H9 (cell line): ENCODE data around the gene ATF1. TPM values are rescaled to one million over a fixed set of nuclear protein-coding genes. Genes with fewer than 3 reads are reported as not detected.

Experiments used
- DNase-seq: peaks from one replicate; pipeline ENCODE4 v3.0.0-alpha.2; 2017
- H2AFZ ChIP-seq: one replicate; pipeline ENCODE4 v1.6.1; 2013; ENCODE audit warnings: mild to moderate bottlenecking, low read length, control low read depth, moderate library complexity
- H2AK5ac ChIP-seq: 2 replicates; pipeline ENCODE4 v1.6.1; 2013; ENCODE audit warnings: low read length, control low read depth, mixed read lengths; ENCODE audit not compliant: insufficient read length
- H2BK120ac ChIP-seq: one replicate; pipeline ENCODE4 v1.6.1; 2013; ENCODE audit warnings: low read depth, mild to moderate bottlenecking, low read length, control low read depth, inconsistent platforms; ENCODE audit not compliant: poor library complexity, severe bottlenecking
- H2BK12ac ChIP-seq: 2 replicates; pipeline ENCODE4 v1.6.1; 2013; ENCODE audit warnings: low read length, control low read depth, mixed read lengths, low read depth; ENCODE audit not compliant: insufficient read length
- H2BK15ac ChIP-seq: 2 replicates; pipeline ENCODE4 v1.6.1; 2013; ENCODE audit warnings: low read depth, low read length, control low read depth
- H2BK20ac ChIP-seq: one replicate; pipeline ENCODE4 v1.6.1; 2013; ENCODE audit warnings: low read depth, mild to moderate bottlenecking, low read length, control low read depth, inconsistent platforms; ENCODE audit not compliant: poor library complexity, severe bottlenecking
- H2BK5ac ChIP-seq: 2 replicates; pipeline ENCODE4 v1.6.1; 2013; ENCODE audit warnings: low read length, control low read depth, mixed read lengths; ENCODE audit not compliant: insufficient read length
- H3K14ac ChIP-seq: 2 replicates; pipeline ENCODE4 v1.6.1; 2013; ENCODE audit warnings: low read length, control low read depth; ENCODE audit not compliant: insufficient read depth
- H3K18ac ChIP-seq: 2 replicates; pipeline ENCODE4 v1.6.1; 2013; ENCODE audit warnings: low read depth, mild to moderate bottlenecking, mixed read lengths, low read length, control low read depth; ENCODE audit not compliant: insufficient read length
- H3K23ac ChIP-seq: 2 replicates; pipeline ENCODE4 v1.6.1; 2013; ENCODE audit warnings: low read length, control low read depth, mixed read lengths, low read depth; ENCODE audit not compliant: insufficient read length
- H3K23me2 ChIP-seq: 2 replicates; pipeline ENCODE4 v1.6.1; 2013; ENCODE audit warnings: low read depth, mild to moderate bottlenecking, mixed read lengths, low read length, control low read depth; ENCODE audit not compliant: insufficient read length, poor library complexity, severe bottlenecking
- H3K27ac ChIP-seq: 2 replicates; pipeline ENCODE4 v1.5.1; 2013; ENCODE audit warnings: low read length, control low read depth, mixed read lengths, low read depth; ENCODE audit not compliant: insufficient read length
- H3K27me3 ChIP-seq: 2 replicates; pipeline ENCODE4 v1.6.1; 2013; ENCODE audit warnings: low read length, control low read depth, inconsistent platforms; ENCODE audit not compliant: insufficient read depth
- H3K4ac ChIP-seq: 2 replicates; pipeline ENCODE4 v1.6.1; 2013; ENCODE audit warnings: low read depth, mild to moderate bottlenecking, control low read depth, inconsistent platforms, low read length, moderate library complexity
- H3K4me1 ChIP-seq: 2 replicates; pipeline ENCODE4 v1.6.1; 2013; ENCODE audit warnings: low read length, control low read depth, inconsistent platforms; ENCODE audit not compliant: insufficient read depth
- H3K4me2 ChIP-seq: 2 replicates; pipeline ENCODE4 v1.6.1; 2013; ENCODE audit warnings: low read length, control low read depth, mixed read lengths; ENCODE audit not compliant: insufficient read length, insufficient read depth
- H3K56ac ChIP-seq: 2 replicates; pipeline ENCODE4 v1.6.1; 2013; ENCODE audit warnings: low read depth, mild to moderate bottlenecking, mixed read lengths, low read length, control low read depth; ENCODE audit not compliant: insufficient read length
- H3K79me1 ChIP-seq: 2 replicates; pipeline ENCODE4 v1.6.1; 2013; ENCODE audit warnings: low read depth, mild to moderate bottlenecking, moderate library complexity, low read length, control low read depth, inconsistent platforms; ENCODE audit not compliant: insufficient read depth, poor library complexity, severe bottlenecking
- H3K79me2 ChIP-seq: 2 replicates; pipeline ENCODE4 v1.6.1; 2013; ENCODE audit warnings: low read length, control low read depth, inconsistent platforms; ENCODE audit not compliant: insufficient read depth
- H3K9ac ChIP-seq: 2 replicates; pipeline ENCODE4 v1.6.1; 2013; ENCODE audit warnings: low read length, control low read depth, mixed read lengths; ENCODE audit not compliant: insufficient read length; ENCODE audit errors: extremely low read depth
- H3K9me3 ChIP-seq: one replicate; pipeline ENCODE4 v1.6.1; 2013; ENCODE audit warnings: low read depth, low read length, inconsistent platforms; ENCODE audit not compliant: control insufficient read depth
- H3T11ph ChIP-seq: one replicate; pipeline ENCODE4 v1.6.1; 2013; ENCODE audit warnings: mild to moderate bottlenecking, low read length, control low read depth, inconsistent platforms
- H4K20me1 ChIP-seq: one replicate; pipeline ENCODE4 v1.6.1; 2013; ENCODE audit not compliant: control insufficient read depth, insufficient read length, insufficient read depth
- H4K5ac ChIP-seq: 2 replicates; pipeline ENCODE4 v1.6.1; 2013; ENCODE audit warnings: low read depth, mild to moderate bottlenecking, mixed read lengths, low read length, control low read depth; ENCODE audit not compliant: insufficient read length
- H4K8ac ChIP-seq: replicated peaks from 2 replicates; pipeline ENCODE4 v1.6.1; 2013; ENCODE audit warnings: low read length, control low read depth, mixed read lengths, low read depth; ENCODE audit not compliant: insufficient read length
- H4K91ac ChIP-seq: 2 replicates; pipeline ENCODE4 v1.6.1; 2013; ENCODE audit warnings: low read depth, mild to moderate bottlenecking, moderate library complexity, mixed read lengths, low read length, control low read depth; ENCODE audit not compliant: insufficient read length
- H3K27ac Mint-ChIP-seq, 3 experiments: 2 replicates in 2 of 3; 3 replicates in 1 of 3; pipeline ENCODE4 v1.8.0; 2020 to 2021; ENCODE audit warnings: mixed read lengths in 3 of 3, mild to moderate bottlenecking in 1 of 3, moderate library complexity in 1 of 3
- H3K27me3 Mint-ChIP-seq: 2 replicates; pipeline ENCODE4 v1.8.0; 2021; ENCODE audit warnings: low read depth, mild to moderate bottlenecking, moderate library complexity, mixed read lengths
- H3K36me3 Mint-ChIP-seq, 3 experiments: 2 replicates in 2 of 3; 3 replicates in 1 of 3; pipeline ENCODE4 v1.8.0; 2020 to 2021; ENCODE audit warnings: low read depth in 3 of 3, mixed read lengths in 3 of 3; ENCODE audit not compliant: insufficient read depth in 1 of 3
- H3K4me1 Mint-ChIP-seq, 2 experiments: 2 replicates each; pipeline ENCODE4 v1.8.0; 2020; ENCODE audit warnings: mixed read lengths in 2 of 2
- H3K4me3 Mint-ChIP-seq, 2 experiments: 2 replicates in 1 of 2; 3 replicates in 1 of 2; pipeline ENCODE4 v1.8.0; 2020 to 2021; ENCODE audit warnings: mild to moderate bottlenecking in 2 of 2, mixed read lengths in 2 of 2, moderate library complexity in 1 of 2
- H3K9me3 Mint-ChIP-seq, 2 experiments: 2 replicates in 1 of 2; 3 replicates in 1 of 2; pipeline ENCODE4 v1.8.0; 2020; ENCODE audit warnings: mild to moderate bottlenecking in 2 of 2, mixed read lengths in 2 of 2, moderate library complexity in 1 of 2
- WGBS: extraction: QIAGEN DNeasy Blood & Tissue Kit; methylation state at CpG from one replicate; pipeline ENCODE4 v1.1.7; 2013; ENCODE audit warnings: missing lambda C conversion rate, low lambda C conversion rate, mixed read lengths; ENCODE audit not compliant: insufficient read length; ENCODE audit errors: extremely low coverage; 5-methylcytosine and 5-hydroxymethylcytosine counted together
- total RNA-seq: library from RNA; stranded (reverse); gene quantifications from 2 replicates; pipeline ENCODE4 v1.2.1, GENCODE V29; 2021
- TF ChIP-seq, protein P1 (sequence below): fragments of 200-600 bp; sonication (generic); conservative IDR thresholded peaks from 3 replicates; pipeline ENCODE4 v1.8.0; 2021; ENCODE audit warnings: antibody characterized with exemption, mild to moderate bottlenecking

ATF1 gene
- total RNA-seq, 1 experiment from 2014 or later: 47.8 TPM

GRCh38 chr12:50747817-50748216 lies 16.1 kb upstream of the ATF1 start:
- peak; percentile 76 for DNase-seq
- no peak overlapping the region for H4K91ac ChIP-seq
- H4K8ac ChIP-seq: no peak overlapping the region
- no peak overlapping the region for H3K14ac ChIP-seq
- no peak overlapping the region for H3T11ph ChIP-seq
- no peak overlapping the region for H2AK5ac ChIP-seq
- Mint-ChIP-seq H3K36me3 (peaks cover 5 to 26% (median 22%) of the 10 kb centered on the region in 3 experiments; a peak in 6 of 7 replicates), H3K4me3 (no peak overlapping the region), H3K9me3 (no peaks in the 10 kb centered on the region), H3K27me3 (no peaks in the 10 kb centered on the region), H3K4me1 (peaks cover 5 to 11% of the 10 kb centered on the region in 2 experiments; a peak in 3 of 4 replicates), H3K27ac (peak overlapping the region in 1 of 3 experiments; percentile 69; a peak in 2 of 7 replicates)
- 0 out of 2 replicates have a peak, but pooled peaks cover 3% of the 10 kb centered on the region for H3K4me1 ChIP-seq
- H3K4me2 ChIP-seq: no peak overlapping the region
- TF ChIP-seq, protein P1, sequence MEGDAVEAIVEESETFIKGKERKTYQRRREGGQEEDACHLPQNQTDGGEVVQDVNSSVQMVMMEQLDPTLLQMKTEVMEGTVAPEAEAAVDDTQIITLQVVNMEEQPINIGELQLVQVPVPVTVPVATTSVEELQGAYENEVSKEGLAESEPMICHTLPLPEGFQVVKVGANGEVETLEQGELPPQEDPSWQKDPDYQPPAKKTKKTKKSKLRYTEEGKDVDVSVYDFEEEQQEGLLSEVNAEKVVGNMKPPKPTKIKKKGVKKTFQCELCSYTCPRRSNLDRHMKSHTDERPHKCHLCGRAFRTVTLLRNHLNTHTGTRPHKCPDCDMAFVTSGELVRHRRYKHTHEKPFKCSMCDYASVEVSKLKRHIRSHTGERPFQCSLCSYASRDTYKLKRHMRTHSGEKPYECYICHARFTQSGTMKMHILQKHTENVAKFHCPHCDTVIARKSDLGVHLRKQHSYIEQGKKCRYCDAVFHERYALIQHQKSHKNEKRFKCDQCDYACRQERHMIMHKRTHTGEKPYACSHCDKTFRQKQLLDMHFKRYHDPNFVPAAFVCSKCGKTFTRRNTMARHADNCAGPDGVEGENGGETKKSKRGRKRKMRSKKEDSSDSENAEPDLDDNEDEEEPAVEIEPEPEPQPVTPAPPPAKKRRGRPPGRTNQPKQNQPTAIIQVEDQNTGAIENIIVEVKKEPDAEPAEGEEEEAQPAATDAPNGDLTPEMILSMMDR: no peak
- no peak overlapping the region for H2BK120ac ChIP-seq
- H2BK15ac ChIP-seq: no peak overlapping the region
- H4K20me1 ChIP-seq: no peaks in the 10 kb centered on the region
- H3K79me1 ChIP-seq: no peaks in the 10 kb centered on the region
- no peak overlapping the region for H2BK12ac ChIP-seq
- no peak overlapping the region for H4K5ac ChIP-seq
- H2AFZ ChIP-seq: no peak overlapping the region
- no peaks in the 10 kb centered on the region for H3K27me3 ChIP-seq
- H2BK20ac ChIP-seq: no peak overlapping the region
- H3K23me2 ChIP-seq: no peaks in the 10 kb centered on the region
- no peak overlapping the region for H2BK5ac ChIP-seq
- H3K4ac ChIP-seq: no peak overlapping the region
- no peak overlapping the region for H3K56ac ChIP-seq
- no peaks in the 10 kb centered on the region for H3K79me2 ChIP-seq
- H3K27ac ChIP-seq: no peak overlapping the region
- no peak overlapping the region for H3K18ac ChIP-seq
- no peak overlapping the region for H3K9ac ChIP-seq
- H3K23ac ChIP-seq: no peak overlapping the region
- H3K9me3 ChIP-seq: no peaks in the 10 kb centered on the region
- WGBS: no CpG with 5 or more reads among the region's 1 CpG
